Stimulated activated CD8-positive, alpha-beta memory T cell treated with anti-CD3 and anti-CD28 coated beads, Interleukin-7, amount 100 ng/mL, for 24 hours (primary cell): ENCODE results near the gene C22orf31.

Experiments
- DNase-seq: peaks from one replicate; pipeline ENCODE4 v3.0.0-alpha.2; 2020; ENCODE audit warnings: low read depth

C22orf31 gene

DNA sequence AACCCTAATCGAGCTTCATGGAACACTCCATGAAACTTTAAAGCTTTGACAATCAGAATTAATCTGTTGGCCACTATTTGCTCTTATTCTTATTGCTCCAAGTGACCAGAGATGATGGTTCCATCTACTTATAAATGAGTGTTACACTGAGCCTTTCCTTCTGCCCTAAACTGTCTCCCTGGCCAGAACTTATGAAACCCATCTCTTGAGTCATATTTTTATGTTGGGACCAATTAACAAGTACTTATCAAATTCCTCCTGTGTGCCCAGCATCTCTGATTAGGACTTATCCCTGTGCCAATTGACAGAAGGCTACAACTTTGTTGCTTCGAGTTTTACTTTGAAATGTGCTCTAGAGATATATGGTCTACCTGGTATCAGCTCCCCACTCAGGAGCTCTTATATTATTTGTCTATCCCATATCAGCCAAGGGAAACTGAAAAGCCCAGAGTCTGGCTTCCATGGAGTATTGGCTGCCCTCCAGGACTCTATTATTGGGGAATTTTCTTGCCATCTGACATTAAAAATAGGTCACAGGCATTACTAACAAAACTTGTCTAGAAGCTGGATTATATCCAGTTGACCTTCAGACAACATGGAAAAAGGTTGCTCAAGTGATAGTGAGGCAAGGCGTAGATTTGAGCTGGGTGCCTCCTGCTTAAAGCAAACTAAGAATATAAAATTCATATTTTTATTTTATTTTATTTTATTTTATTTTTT is 20.0 kb upstream of the C22orf31 start:
- no peak for DNase-seq

DNA sequence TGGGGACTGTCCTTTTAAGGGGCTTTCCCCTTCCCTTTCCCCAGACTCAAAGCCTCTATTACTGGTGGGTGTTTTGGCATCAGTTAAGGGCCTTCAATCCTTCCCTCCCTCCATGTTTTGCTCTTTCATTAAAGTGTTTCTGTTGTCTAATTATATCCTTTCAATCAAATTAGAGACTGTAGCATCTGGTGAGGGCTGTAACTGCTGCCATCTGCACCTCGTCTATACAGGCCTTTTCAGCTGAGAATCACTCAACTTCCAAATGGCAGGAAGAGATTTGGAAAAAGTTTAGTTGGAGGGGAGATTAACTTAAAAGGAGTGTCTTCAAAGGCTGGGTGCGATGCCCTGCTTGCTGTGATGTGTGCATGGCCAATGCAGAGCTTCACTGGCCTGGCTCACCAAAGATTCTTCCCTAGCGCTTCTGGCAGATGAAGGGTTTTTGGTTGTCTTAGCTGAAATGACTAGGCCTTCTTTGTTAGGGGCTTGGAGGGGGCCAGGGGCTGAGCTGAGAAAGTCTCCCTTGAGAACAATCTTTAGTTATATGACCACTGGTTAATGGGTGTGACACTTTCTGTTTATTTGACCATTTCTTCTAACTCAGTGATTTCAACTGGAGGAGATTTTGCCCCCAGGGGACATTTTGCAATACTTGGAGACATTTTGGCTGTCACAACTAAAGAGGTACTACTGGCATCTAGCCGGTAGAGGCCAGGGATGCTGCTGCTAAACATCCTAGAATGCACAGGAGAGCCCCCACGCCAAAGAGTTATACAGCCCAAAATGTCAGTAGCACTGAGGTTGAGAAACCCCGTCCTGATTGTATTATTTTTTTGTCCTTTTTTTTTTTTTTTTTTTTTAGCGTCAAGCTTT is 18.7 kb upstream of the C22orf31 start:
- no peak for DNase-seq

DNA sequence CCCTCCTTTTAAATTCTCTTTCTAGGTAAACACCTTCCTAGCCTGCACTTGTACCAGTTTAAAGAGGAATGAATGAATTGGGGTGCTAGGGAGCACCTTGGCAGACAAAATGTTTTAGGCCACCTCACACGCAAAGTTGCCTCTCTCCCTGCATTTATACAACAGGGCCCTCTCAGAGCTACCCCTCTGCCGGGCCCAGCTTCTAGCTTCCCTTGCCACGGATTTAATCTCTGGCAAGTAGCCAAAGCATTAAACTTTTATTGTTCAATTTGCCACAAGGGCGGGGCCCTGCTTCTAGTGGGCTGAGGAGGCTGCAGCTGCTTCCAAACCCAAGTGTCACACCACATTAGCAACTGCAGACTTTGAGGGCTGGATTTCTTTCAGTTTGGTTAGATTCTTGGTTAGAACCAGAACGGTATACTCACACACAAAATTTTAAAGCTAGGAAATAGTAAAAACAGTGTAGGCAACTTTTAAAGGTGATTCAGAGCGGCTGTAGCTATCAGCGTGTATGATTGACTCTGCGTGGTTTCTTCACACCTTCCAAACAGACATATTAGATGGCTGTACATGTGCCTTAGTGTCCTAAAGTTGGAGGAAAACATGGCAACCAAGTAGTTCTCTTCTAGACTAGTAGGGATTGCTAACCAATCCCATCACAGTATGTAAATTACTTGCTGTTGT is 17.7 kb upstream of the C22orf31 start:
- no peak for DNase-seq

DNA sequence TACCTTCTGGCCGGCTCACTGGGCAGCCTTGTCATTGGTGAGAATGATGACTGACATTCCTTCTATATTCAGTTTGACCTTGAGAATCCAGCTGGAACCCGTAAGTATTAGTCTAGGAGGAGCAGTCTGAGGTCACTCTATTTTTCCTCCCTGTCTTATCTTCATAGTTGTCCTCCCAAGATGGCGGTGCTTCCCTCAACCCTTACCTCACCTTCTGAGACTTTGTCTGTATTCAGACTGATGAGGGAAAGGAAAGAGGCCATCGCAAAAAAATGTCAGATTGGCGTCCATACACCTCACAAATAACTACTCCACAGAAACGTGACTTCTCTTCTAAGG is 17.2 kb upstream of the C22orf31 start:
- DNase-seq = no peak

DNA sequence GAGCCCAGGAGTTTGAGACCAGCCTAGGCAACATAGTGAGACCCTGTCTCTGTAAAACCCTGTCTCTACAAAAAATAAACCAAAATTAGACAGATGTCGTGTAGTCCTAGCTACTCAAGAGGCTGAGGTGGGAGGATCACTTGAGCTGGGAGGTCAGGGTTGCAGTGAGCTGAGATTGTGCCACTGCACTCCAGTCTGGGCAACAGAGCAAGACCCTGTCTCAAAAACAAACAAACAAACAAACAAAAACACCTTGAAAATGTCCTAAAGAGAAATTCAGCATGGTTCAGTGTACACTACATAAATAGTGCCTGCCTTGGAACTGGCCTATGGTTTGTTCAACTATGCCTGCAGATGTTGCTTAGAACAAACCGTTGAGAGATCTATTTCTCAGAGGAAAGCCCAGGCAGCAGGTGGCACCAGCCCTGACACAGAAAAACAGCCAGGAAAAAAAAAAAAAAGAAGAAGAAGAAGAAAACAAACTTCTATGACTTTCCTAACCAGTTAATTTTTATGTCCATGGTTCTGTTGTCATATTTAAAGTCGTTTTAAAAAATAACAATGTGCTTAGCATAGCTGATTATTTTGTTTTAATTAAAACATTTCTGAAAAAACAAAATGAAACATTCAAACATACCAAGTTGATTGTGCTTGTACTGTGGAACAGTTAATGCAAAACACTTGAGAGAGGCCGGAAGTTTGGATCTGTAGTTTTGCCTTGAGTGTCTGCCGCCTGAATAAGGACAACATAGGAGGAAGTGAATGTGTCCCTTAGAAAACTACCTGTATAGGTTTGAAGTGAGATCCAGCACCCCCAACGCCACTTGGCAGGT is 16.6 kb upstream of the C22orf31 start:
- DNase-seq = no peak

DNA sequence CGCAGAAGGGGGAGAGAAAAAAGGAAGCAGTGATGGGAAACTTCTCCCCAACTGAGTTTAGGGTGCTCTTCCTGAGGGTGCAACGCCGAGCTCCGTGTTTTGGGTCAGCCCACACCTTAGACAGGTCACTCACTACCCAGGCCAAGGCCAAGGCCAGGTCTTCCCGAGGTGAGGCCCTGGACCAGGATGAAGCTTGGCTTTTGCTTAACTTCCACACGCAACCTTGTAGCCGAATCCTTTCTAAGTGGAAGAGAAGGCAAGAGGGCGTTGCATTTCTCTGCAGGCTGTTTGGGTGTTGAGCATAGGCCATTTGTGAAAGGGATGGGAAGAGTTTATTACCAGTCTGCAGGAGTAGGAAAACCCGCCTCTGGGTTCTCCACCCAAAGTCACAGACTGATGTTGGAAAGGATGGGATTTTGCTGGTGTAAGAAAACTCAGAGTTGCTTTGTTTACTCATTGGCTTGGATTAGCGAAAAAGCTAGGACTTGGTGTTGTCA is 12.7 kb upstream of the C22orf31 start:
- DNase-seq = no peak

DNA sequence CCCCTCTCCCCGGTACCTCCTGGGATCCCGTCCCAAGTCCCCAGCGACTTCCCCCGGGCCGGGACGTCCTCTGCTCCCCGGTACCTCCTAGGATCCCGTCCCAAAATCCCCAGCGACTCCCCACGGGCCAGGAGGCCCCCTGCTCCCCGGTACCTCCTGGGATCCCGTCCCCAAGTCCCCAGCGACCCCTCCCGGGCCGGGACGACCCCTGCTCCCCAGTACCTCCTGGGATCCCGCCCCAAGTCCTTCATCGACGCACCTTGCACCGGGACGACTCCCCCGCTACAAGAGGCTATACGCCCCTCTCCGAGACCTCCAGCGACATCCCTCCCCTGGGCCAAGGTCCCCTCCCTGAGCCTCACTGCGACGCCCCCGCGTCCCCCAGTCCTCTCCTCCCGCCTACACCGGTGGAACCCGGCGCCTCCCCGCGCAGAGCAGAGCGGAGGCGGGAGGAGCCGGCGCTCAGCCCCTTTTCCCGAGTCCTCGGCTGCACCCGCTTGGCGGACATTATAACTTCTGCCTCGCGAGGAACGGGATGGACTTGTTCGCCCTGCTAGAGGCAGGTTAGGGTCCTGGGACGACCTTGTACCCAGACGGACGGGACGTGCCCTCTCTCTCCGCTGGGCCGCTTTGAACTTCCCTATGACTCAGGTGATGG is 12.1 kb upstream of the C22orf31 start:
- no peak for DNase-seq

DNA sequence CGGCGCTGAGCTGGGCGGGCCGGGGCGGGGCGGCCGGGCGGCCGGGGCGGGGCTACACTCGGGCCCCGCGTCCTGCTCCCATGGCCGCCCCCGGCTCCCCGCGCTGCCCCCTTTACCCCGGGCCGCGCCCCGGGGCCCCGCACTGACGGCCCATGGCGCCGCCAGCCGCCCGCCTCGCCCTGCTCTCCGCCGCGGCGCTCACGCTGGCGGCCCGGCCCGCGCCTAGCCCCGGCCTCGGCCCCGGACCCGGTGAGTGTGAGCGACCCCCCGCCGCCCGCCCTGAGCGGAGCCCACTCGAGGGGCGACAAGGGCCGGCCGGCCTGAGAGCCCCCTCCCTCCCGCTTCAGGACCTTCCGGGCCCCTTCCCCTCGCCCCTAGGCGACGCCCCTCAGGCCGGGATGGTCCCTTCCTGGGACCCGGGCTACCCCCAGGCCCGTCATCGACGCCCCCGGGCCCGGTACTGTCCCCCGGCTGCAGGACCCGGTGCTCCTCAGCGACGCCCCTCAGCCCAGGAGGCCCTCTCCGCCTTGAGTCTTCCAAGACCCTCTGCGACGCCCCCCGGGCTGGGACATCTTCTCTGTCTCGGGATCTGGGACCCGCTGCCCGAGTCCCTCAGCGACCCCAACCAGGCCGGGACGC is 11.5 kb upstream of the C22orf31 start, which contains the start of gene KREMEN1:
Gene KREMEN1, plus strand, starts transcription at position 57 of the 639 bp plus-strand sequence. Its CDS starts 96 bp downstream, at position 153.
- DNase-seq = no peak

DNA sequence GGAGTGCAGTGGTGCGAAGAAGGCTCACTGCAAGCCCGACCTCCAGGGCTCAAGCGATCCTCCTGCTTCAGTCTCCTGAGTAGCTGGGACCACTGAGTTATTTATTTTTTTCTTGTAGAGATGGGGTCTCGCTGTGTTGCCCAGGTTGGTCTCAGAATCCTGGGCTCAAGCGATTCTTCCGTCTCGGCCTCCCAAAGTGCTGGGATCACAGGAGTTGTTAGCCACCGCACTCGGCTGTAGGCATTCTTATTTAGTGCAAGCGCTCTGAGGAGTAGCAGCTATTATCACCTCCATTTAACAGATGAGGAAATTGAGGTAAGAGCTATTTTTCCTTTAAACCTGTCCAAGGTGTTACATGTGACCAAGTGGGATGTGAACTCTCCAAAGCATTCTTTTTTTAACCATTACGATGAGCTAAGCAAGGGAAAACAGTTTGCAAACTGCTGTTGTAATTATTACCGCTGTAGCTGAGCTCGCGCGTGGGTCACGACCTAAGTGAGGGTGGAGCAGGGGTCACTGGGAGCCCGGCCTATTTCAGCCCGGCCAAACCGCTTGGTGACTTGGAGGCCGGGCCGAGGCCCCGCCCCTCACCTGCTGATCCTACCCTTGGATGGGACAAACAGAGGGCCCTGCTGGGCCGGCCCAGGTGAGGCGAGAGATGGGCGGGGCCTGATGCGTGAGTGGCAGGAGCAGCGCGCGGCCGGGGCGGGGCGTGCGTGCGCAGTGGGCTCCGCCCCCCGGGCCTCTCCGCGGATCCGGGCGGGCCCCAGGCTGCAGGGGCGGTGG is 10.8 kb upstream of the C22orf31 start:
- DNase-seq = peak; percentile 51

DNA sequence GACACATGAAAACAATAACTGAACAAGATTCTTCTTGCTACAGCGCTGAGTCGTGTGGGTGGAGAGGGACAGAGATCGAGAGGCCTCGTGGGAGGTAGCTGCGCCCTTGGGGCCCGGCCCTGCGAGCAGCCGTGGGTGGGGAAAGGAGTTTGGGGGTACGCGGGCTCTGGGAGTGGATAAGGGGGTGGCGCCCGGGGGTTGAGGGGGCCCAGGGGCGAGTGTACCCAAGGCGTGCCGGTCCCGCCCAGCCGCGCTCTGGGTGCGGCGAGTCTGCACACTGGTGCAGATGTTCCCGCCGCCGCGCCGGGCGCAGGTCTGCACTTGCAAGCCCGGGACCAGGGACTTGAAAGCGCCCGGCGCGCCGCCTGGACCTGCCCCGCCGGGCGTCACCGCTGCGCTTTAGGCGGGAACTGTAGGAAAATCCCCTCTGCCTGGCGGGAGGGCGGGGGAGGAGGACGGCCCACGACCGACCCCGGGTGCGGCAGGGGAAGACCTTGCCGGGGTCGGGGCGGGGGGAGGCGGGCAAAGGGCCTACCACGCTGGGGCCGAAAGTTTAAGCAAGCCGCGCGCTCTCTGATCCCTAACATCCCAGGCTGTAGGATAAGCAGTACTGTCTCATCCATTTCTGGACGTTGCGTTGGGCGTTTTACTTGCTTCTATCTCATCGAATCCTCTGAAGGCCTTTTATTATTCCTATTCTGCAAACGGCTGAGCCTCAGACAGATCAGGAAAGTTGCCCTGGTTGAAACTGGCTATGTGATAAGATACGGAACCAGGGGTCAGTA is 9.8 kb upstream of the C22orf31 start:
- DNase-seq = no peak

DNA sequence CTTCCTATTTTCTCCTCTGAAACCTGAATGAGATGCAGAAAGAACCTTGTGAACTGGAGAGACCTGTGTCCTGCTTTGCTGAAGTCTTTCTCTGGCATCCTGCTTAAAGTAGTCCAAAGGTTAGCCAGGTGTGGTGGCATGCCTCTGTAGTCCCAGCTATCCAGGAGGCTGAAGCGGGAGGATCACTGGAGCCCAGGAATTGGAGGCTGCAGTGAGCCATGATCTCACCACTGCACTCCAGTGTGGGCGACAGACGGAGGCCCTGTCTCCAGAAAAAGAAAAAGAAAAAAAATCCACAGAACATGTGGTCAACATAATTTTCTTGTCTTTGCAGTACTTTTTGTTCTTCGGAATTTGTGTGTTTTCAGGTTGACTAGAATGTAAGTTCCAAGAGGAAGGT is 8.9 kb upstream of the C22orf31 start:
- no peak for DNase-seq

DNA sequence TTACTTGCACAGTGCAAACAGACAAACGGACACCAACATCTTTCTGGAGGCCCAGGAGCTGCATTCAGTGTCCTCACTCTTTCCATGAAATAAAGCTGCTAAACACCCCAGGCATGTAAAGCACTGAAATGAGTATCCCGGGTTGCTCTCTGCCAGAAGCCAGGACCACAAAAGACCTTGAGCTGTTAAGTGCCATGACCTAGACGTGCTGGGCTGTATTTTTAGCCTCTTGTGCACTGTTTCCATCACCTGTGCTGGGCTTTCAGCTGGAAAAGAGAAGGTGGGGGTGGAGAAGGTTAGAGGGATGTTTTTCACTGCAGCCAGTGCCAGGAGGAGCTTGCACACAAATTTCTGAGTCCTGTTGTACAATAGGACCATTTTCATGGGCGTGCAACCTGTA is 7.8 kb upstream of the C22orf31 start:
- no peak for DNase-seq

DNA sequence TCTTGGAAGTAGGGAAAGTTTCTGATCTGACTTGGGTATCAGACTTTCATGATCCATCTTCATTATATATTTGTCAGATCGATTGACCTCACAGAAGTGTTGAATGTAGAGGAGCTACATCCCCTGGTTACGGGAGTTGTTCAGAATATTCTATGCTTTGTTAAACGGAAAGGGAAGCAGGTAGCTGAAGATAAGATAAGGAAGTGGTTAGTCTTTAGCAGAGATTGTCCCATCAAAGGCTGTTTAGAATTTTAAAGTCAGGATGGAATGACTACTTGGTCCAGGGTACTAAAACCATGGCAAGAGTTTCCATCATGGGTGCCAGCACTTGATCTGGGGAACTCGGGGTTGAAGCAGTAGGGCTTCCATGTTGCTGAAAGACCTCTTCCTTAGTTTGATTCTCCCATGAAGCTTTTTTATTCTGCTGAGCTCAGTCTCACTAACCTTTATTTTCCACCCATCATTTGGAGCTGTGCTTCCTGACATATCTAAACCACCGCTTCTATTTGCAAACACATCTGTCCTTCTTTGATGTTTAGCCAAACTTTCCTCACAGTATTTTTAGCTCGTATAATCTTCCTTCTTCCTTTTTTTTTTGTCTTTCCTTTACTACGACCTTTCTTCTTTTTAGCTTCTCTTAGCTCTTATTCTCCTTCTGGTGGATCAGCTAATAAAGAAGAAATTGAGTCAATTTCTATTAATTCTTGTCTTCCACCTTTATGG is 4.0 kb upstream of the C22orf31 start:
- DNase-seq = no peak

DNA sequence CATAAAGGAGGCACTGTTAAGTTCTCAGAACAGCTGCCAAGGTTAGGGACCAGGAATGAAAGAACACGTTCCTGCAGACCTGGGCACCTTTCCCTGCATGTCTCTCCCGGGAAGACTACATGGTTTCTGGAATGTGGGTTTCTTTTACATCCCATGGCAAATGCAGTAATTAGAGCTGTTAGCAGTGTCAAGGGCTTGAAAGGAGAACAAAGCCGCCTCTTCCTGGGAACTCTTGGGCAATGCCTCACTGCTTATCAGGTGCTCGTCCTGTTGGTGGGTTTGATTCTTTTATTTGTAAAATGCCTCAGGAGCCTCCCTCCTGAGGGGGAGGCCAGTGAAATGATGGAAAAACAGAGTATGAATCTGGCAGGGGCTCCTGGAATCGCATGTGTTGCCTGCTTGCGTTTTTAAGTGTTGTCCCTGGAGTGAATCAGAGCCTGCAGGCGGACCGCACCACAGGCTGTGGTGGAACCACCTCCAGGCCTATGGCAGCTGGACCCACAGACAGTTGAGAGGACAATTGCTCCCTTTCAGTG is 723 bp upstream of the C22orf31 start:
- no peak for DNase-seq

DNA sequence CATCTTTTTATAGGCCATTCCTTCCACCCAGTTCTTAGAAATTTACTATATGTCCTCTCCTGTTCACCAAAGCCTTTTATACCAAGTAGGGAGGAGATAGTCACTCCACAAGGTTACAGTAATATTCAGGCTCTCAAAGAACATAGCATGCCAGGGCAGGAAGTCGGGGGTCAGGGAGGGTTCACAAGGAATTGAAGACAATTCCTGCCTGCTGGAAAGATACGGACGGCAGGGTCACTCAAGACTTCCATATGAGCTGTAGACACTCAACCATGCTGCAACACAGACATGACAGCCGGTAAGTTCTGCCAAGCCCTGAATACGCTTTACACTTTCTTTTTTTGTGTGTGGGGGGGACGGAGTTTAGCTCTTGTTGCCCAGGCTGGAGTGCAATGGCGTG is 700 bp downstream of the C22orf31 start:
- DNase-seq = no peak

DNA sequence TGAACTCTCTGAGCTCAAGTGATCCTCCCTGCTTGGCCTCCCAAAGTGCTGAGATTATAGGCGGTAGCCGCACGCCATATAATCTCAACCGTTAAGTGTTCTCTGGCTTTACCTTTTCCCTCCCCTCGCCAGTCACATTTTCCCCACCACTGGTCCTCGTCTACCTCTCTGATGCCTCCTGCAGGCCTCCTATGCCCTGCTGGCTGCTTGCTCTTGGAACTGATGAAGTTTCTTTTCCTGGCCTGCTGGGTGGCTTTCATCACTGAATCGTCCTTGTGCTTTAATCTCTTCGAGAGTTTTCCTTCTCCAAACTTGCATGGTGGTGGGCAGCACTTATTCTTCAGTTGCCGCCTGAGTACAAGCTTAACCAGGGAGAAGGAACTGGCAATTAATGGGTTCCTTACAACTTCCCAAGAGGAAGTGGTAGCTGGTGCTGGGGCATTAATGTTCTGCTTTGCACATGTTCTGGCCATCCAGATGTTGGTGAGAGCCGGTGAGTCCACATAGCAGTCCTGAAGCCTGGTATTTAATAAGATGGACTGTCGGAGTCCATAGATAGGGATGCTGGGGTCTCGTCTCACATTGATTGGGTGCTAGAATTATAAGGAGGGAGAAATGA is 1.3 kb downstream of the C22orf31 start:
- no peak for DNase-seq

DNA sequence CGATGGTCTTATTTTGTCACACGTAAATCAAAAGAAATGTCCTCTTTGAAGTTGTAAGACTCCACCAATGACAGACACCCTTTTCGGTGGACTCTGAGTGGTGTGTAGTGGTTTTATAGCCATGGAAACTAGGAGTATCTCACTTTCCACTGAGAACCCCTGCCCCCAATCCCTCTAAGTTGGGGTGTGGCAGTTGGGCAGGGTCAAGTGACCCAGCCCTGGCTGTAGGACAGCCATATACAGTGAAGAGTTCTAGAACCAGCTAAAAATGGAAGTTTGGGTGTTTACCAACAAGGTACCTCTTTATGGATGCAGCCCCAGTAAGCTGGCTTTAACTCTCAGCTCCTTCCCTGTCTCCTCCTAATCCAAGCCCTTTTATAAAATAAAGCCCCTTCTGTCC is 5.2 kb downstream of the C22orf31 start:
- no peak for DNase-seq
